ENCODE measurements around the gene ARMH1. TPM values are rescaled to one million over a fixed set of nuclear protein-coding genes. Genes with fewer than 3 reads are reported as not detected.

ARMH1 gene
- total and polyA plus RNA-seq, 2 donors (not counting 1 experiment from before 2014, with no cell fraction given): 10.2 to 225 TPM

- no peak overlapping the region for H3K4me2 ChIP-seq (replicated peaks; ENCODE audit: low read depth, low read length, poor library complexity, severe bottlenecking)
- H3K27ac Mint-ChIP-seq: no peak overlapping the region
- H4K20me1 ChIP-seq (ENCODE audit: control insufficient read depth, insufficient read depth, low read length, poor library complexity, severe bottlenecking): peaks cover 58% of the 10 kb centered on the region
- no peak overlapping the region for H3K9ac ChIP-seq (ENCODE audit: low read length)
- no peak for ATAC-seq (ENCODE audit: low read depth)
- no peaks in the 10 kb centered on the region for H3K79me2 ChIP-seq (ENCODE audit: control insufficient read depth, insufficient read depth, low read length)
- H3K27me3 Mint-ChIP-seq: no peaks in the 10 kb centered on the region
- H3K36me3 ChIP-seq (replicated peaks in 1 of 2; ENCODE audit: control extremely low read depth in 1 of 2, control insufficient read depth in 1 of 2, extremely low read depth in 1 of 2, insufficient read depth in 2 of 2, low read length in 1 of 2): peaks cover 3 to 97% of the 10 kb centered on the region in 2 experiments
- TF ChIP-seq, protein P1, sequence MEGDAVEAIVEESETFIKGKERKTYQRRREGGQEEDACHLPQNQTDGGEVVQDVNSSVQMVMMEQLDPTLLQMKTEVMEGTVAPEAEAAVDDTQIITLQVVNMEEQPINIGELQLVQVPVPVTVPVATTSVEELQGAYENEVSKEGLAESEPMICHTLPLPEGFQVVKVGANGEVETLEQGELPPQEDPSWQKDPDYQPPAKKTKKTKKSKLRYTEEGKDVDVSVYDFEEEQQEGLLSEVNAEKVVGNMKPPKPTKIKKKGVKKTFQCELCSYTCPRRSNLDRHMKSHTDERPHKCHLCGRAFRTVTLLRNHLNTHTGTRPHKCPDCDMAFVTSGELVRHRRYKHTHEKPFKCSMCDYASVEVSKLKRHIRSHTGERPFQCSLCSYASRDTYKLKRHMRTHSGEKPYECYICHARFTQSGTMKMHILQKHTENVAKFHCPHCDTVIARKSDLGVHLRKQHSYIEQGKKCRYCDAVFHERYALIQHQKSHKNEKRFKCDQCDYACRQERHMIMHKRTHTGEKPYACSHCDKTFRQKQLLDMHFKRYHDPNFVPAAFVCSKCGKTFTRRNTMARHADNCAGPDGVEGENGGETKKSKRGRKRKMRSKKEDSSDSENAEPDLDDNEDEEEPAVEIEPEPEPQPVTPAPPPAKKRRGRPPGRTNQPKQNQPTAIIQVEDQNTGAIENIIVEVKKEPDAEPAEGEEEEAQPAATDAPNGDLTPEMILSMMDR (IDR thresholded peaks at IDR 0.05): no peak
- no peak for TF ChIP-seq EZH2 (IDR thresholded peaks at IDR 0.05; ENCODE audit: borderline replicate concordance, insufficient read depth, low read depth, low read length, poor library complexity, severe bottlenecking)
- H3K27ac ChIP-seq (ENCODE audit: low read length in 2 of 2): no peak overlapping the region
- no peak for DNase-seq
- WGBS (ENCODE audit: insufficient coverage): 95% methylated on average over 5 of the region's 7 CpGs
- H3K9me3 Mint-ChIP-seq (ENCODE audit: insufficient read depth): no peaks in the 10 kb centered on the region
- ChIA-PET CTCF (interaction anchor here (1.3 kb wide), 1 partner anchor 8 kb away, joined by 7 read pairs; no protein-coding TSS in a partner anchor), POLR2A (no interaction called here)
- no peaks in the 10 kb centered on the region for H3K9me3 ChIP-seq (ENCODE audit: control extremely low read depth in 1 of 3, control insufficient read depth in 2 of 3, insufficient read depth in 1 of 3, low read length in 2 of 3)
- H2AFZ ChIP-seq (ENCODE audit: insufficient read depth, low read depth, low read length, poor library complexity, severe bottlenecking): no peak overlapping the region
- H3K4me3 Mint-ChIP-seq: no peak overlapping the region
- no peaks in the 10 kb centered on the region for H3K27me3 ChIP-seq (replicated peaks in 1 of 4; ENCODE audit: control extremely low read depth in 1 of 4, control insufficient read depth in 3 of 4, insufficient read depth in 4 of 4, low read length in 3 of 4)
- H3K4me3 ChIP-seq (ENCODE audit: control extremely low read depth in 1 of 5, extremely low read depth in 1 of 5, insufficient read depth in 1 of 5, low read depth in 2 of 5, low read length in 4 of 5): no peak overlapping the region
- intact Hi-C loops (cut with micrococcal nuclease): no loop called here
- no peaks in the 10 kb centered on the region for H3K4me1 ChIP-seq (ENCODE audit: control insufficient read depth in 2 of 2, insufficient read depth in 2 of 2, low read length in 2 of 2)
- no peaks in the 10 kb centered on the region for H3K4me1 Mint-ChIP-seq
Observed at GRCh38 chr1:44644806-44645205, 29.7 kb upstream of the ARMH1 start.

DNA sequence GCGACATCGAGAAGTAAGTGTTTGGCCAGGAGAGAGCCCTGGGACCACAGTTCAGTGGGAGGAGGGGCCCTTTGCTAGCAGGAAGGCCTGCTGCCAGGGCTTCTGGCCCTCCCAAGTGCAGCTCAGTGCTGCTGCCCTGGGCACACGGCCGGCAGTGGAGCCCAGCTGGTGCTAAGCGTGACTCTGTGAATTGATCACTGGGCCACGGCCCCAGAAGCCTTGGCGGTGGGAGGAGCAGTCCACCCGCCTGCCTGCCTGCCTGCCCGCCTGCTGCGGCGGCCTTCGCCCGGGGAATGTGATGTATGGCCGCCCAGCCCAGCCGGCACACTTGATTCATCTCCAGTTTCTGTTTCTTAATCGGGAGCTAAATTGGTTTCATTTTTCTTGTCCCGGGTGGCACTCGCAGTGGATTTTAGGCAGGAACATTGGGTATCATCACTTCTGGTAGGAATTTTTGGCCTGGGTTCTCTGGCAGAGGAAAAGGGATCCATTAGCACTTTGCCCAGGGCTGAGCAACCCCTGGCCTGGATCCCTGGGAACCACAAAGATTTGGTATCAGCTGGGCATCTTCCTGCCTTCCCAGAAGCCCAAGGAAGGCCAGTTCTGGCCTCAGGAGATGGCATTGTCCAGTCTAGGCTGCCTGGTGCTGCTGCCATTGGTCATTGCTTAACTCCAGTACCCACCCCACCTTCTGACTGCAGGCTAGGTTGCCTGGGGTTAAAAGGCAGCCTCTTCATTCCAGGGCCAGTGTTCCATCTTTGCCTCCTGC, 28.9 kb upstream of the ARMH1 start:
- ATAC-seq (ENCODE audit: low read depth) (no peak), DNase-seq (no peak)
- Mint-ChIP-seq H3K4me1 (no peaks in the 10 kb centered on the region), H3K27me3 (no peaks in the 10 kb centered on the region), H3K4me3 (no peak overlapping the region), H3K27ac (no peak overlapping the region), H3K9me3 (ENCODE audit: insufficient read depth) (no peaks in the 10 kb centered on the region)
- H3K4me1 ChIP-seq (ENCODE audit: control insufficient read depth in 2 of 2, insufficient read depth in 2 of 2, low read length in 2 of 2): no peaks in the 10 kb centered on the region
- H3K36me3 ChIP-seq (replicated peaks in 1 of 2; ENCODE audit: control extremely low read depth in 1 of 2, control insufficient read depth in 1 of 2, extremely low read depth in 1 of 2, insufficient read depth in 2 of 2, low read length in 1 of 2): peaks cover 0 to 96% of the 10 kb centered on the region in 2 experiments
- TF ChIP-seq, protein P1 (IDR thresholded peaks at IDR 0.05): no peak
- no peak for TF ChIP-seq EZH2 (IDR thresholded peaks at IDR 0.05; ENCODE audit: borderline replicate concordance, insufficient read depth, low read depth, low read length, poor library complexity, severe bottlenecking)
- CTCF ChIA-PET: no interaction called here
- WGBS (ENCODE audit: insufficient coverage): 96% methylated on average over 18 of the region's 18 CpGs
- no peak overlapping the region for H3K27ac ChIP-seq (ENCODE audit: low read length in 2 of 2)
- POLR2A ChIA-PET: no interaction called here
- intact Hi-C loops (cut with micrococcal nuclease): no loop called here
- H3K9me3 ChIP-seq (ENCODE audit: control extremely low read depth in 1 of 3, control insufficient read depth in 2 of 3, insufficient read depth in 1 of 3, low read length in 2 of 3): no peaks in the 10 kb centered on the region
- no peaks in the 10 kb centered on the region for H3K27me3 ChIP-seq (replicated peaks in 1 of 4; ENCODE audit: control extremely low read depth in 1 of 4, control insufficient read depth in 3 of 4, insufficient read depth in 4 of 4, low read length in 3 of 4)
- no peak overlapping the region for H3K9ac ChIP-seq (ENCODE audit: low read length)
- H3K4me2 ChIP-seq (replicated peaks; ENCODE audit: low read depth, low read length, poor library complexity, severe bottlenecking): no peak overlapping the region
- no peaks in the 10 kb centered on the region for H3K79me2 ChIP-seq (ENCODE audit: control insufficient read depth, insufficient read depth, low read length)
- H3K4me3 ChIP-seq (ENCODE audit: control extremely low read depth in 1 of 5, extremely low read depth in 1 of 5, insufficient read depth in 1 of 5, low read depth in 2 of 5, low read length in 4 of 5): no peak overlapping the region
- peaks cover 49% of the 10 kb centered on the region for H4K20me1 ChIP-seq (ENCODE audit: control insufficient read depth, insufficient read depth, low read length, poor library complexity, severe bottlenecking)
- no peak overlapping the region for H2AFZ ChIP-seq (ENCODE audit: insufficient read depth, low read depth, low read length, poor library complexity, severe bottlenecking)

All from B cell (primary cell).